NCI-H345 treated with DMSO at 0.1 percent for 48 hours (cell line): ENCODE results near the gene PROSER3.

Experiments used
- DNase-seq: peaks from one replicate; lab custom pipeline; 2025; ENCODE audit not compliant: unreplicated experiment; lab: John Stamatoyannopoulos, UW

PROSER3 gene

GRCh38 chr19:35738021-35738886, 19.7 kb upstream of the PROSER3 start:
- no peak for DNase-seq

DNA sequence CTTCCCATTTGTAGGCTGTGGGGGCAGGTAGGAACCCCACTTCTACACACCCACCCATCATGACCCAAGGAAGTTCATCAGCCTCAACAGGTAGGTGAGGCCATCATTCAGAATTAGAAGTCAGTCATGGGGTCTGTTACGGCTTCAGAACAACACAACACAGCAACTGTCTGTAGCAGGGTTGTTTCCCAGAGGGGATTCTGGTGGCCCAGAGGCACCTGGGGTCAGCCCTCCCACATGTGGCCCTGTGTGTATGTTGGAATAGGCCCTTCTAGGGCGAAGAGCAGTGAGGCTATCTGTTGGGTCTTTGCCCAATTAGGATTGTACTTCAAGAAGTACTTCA, 19.1 kb upstream of the PROSER3 start:
- DNase-seq = no peak

DNA sequence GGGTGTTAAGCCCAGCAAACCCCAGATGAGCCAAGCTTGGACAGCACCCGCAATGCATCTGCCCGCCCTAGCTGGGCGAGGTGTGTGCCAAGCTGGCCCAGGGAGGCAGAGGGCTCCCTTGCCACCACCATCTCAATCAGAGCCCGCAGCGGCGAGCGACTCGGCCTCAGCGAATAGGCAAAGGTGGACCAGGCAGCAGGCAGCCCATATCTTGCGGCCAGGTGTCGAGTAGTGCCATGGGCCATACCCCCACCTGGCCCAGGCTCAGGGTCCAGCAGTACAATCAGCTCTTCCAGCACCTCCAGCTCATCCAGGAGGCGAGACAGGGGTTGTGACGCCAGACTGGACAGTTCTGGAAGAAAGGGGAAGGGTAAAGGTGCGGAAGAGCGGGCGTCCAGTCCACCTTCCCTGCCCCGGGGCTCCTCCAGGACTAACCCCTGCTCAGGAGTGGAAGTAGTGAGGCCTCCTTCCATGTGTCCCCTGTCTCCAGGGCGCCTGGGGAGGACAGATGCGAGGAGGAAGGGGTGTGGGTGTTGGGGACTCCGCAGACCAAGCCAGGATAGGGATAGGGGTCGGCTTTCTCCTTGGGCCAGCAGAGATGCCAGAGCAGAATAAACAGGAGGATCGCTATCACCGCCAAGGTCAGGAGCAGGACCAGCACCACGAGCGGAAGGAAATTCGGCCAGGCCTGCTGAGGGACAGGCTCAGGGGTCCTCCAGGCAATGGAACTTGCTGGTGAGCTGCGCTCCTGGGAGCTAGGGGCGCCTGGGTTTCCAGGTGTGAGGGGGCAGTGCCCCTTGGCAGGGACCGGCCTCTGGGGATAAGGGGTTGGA, 18.5 kb upstream of the PROSER3 start:
- DNase-seq = no peak

GRCh38 chr19:35740108-35740422, 17.9 kb upstream of the PROSER3 start:
- no peak for DNase-seq

- DNase-seq = peak; percentile 100
Observed at GRCh38 chr19:35740423-35741202, 17.4 kb upstream of the PROSER3 start.

GRCh38 chr19:35741203-35741515, 16.8 kb upstream of the PROSER3 start:
- no peak for DNase-seq

DNA sequence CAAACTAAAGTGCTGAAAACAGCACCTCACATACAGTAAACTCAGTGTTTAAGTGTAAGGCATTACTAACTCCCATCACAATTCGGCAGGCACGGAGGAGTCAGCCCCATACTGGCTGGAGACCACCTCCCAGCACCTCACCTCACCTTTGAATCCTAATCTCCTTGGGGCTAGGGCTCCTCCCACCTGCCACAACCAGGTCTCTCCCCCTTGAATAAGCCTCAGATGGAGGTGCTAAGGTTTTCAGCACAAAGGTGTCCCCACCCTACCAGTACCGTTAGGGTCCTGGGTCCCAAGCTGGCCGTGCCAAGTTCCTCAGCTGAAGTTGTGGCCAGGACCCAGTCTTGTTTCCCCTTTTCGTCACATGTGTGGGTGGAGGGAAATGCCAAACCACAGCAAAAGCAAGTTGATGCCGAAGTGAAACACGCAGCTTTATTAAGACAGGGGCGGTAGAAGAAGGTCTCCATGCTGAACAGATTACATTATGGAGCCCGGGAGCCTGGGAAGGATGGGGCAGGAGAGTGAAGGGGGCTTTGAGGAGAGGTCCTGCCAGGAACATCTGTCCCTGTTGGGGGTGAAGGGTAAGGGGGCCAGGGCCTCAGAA, 15.8 kb upstream of the PROSER3 start, which contains the start of gene IGFLR1:
IGFLR1 (minus strand) TSS at position 332 of the 604 bp plus-strand sequence. CDS start 1,272 bp downstream, outside the sequence.
- no peak for DNase-seq

GRCh38 chr19:35743640-35744429, 14.1 kb upstream of the PROSER3 start:
- no peak for DNase-seq

GRCh38 chr19:35744430-35745327, 13.3 kb upstream of the PROSER3 start:
- DNase-seq = peak; percentile 100

GRCh38 chr19:35745328-35746086, 12.5 kb upstream of the PROSER3 start, which contains the start of the genes PSENEN and U2AF1L4:
Gene PSENEN, plus strand, starts transcription at chr19:35745651. Its CDS starts 280 bp downstream, at chr19:35745931.
Gene U2AF1L4, minus strand, starts transcription at chr19:35745418. Its CDS starts 27 bp downstream, at chr19:35745391.
- DNase-seq = peak; percentile 100

- no peak for DNase-seq
Observed at GRCh38 chr19:35746087-35746462, 11.9 kb upstream of the PROSER3 start.

- DNase-seq = no peak
Observed at GRCh38 chr19:35746531-35746930, 11.4 kb upstream of the PROSER3 start.

DNA sequence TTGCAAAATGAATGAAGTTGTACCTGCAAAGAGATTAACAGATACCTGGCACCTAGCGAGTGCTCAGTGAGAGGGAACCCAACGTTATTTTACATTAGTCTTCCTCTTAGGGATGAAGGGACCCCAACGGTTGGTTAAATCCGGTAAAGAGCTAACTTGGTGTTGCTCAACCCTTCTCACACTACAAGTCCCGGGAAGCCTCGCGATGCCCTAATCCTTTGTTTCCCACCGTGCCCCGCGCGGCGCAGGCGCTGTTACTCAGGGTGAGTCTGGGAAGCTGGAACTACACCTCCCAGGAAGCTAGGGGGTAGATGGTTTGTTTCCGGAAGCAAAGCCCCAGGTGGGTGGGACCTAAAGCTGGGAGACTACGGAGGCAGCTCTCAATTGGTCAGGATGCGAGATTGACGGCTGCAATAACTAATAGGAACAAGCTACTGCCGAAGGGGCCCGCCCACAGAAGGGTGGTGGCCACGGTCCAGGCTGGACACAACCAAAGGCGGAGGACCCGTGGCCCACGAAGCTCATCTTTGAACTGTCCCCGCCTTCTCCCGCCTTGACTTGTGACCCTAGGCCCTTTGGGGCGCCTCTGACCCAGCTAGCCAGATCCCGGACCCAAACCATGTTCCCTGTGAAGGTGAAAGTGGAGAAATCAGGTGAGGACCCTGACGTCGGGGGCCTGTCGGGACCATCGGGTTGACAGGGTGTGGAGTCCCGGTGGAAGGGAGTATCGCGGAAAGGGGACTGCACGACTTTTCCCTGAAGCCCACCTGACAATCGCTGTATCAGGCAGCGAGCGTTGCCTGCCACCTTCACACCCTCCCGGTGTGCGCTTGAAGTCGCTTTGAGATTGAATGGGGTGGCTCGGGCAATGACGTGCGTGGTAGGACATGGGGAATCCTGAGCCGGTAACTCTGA, 9.6 kb upstream of the PROSER3 start, which contains the start of gene LIN37:
LIN37 (plus strand) TSS at position 471 of the 915 bp plus-strand sequence; CDS start at position 620, 149 bp downstream.
- DNase-seq = peak; percentile 100

DNA sequence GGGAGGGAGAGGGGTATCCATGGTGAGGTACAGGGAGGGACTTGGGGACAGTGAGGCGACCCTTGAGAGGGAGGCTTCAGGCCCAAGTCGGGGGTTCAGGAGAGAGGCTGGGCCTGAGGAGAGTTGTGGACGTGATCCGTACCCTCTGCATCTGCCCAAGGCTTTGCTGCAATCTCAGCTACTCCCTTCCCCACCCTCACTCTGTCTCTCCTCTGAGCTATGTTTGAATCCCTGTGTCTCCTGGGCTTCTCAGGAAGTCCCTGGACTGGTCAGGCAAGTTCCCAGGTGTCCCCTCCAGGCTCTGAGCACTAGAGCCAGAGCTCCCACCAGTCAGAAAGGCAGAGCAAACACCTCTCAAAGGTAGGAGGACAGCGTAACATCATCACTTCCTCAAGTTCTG, 7.8 kb upstream of the PROSER3 start:
- DNase-seq = no peak

GRCh38 chr19:35751839-35752745, 5.9 kb upstream of the PROSER3 start:
- no peak for DNase-seq

- DNase-seq = no peak
Observed at GRCh38 chr19:35752746-35753350, 5.1 kb upstream of the PROSER3 start.
